ENCODE data around the gene KRTAP22-2.

The KRTAP22-2 gene

GRCh38 chr21:30590297-30590696, at the start of gene KRTAP22-2:
TSS of gene KRTAP22-2 (minus strand) at chr21:30590397.
- Mint-ChIP-seq H3K27ac (no peak within 1 kb of the TSS), H3K4me1 (no peaks in the 10 kb centered on the region), H3K36me3 (ENCODE audit: low read depth) (no peaks in the 10 kb centered on the region)

GRCh38 chr21:30638686-30639085, 48.5 kb upstream of the KRTAP22-2 start:
- H3K9me3 Mint-ChIP-seq = peaks cover 23% of the 10 kb centered on the region
- H3K4me3 Mint-ChIP-seq = no peak overlapping the region
- peaks cover 8% of the 10 kb centered on the region for H3K27me3 Mint-ChIP-seq (ENCODE audit: low read depth, poor library complexity)
- H3K36me3 Mint-ChIP-seq (ENCODE audit: low read depth) = no peaks in the 10 kb centered on the region
- TF ChIP-seq, protein P1, sequence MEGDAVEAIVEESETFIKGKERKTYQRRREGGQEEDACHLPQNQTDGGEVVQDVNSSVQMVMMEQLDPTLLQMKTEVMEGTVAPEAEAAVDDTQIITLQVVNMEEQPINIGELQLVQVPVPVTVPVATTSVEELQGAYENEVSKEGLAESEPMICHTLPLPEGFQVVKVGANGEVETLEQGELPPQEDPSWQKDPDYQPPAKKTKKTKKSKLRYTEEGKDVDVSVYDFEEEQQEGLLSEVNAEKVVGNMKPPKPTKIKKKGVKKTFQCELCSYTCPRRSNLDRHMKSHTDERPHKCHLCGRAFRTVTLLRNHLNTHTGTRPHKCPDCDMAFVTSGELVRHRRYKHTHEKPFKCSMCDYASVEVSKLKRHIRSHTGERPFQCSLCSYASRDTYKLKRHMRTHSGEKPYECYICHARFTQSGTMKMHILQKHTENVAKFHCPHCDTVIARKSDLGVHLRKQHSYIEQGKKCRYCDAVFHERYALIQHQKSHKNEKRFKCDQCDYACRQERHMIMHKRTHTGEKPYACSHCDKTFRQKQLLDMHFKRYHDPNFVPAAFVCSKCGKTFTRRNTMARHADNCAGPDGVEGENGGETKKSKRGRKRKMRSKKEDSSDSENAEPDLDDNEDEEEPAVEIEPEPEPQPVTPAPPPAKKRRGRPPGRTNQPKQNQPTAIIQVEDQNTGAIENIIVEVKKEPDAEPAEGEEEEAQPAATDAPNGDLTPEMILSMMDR (IDR thresholded peaks at IDR 0.05) = no peak
- no peak for DNase-seq
- H3K27ac Mint-ChIP-seq = no peak overlapping the region
- no peaks in the 10 kb centered on the region for H3K4me1 Mint-ChIP-seq

More at GRCh38 chr21:30590297-30590696, at the start of gene KRTAP22-2:
- peaks cover 3% of the 10 kb centered on the region for H3K27me3 Mint-ChIP-seq (ENCODE audit: low read depth, poor library complexity)
- no peak within 1 kb of the TSS for H3K4me3 Mint-ChIP-seq
- TF ChIP-seq, protein P1 (IDR thresholded peaks at IDR 0.05) = no peak
- no peaks in the 10 kb centered on the region for H3K9me3 Mint-ChIP-seq
- no peak for DNase-seq

GRCh38 chr21:30634906-30635305, 44.7 kb upstream of the KRTAP22-2 start, which contains the start of gene KRTAP20-2:
TSS of gene KRTAP20-2 (plus strand) at chr21:30635206. CDS start at chr21:30635264, 58 bp downstream.
- DNase-seq = no peak
- H3K4me1 Mint-ChIP-seq = no peaks in the 10 kb centered on the region
- no peak within 1 kb of the TSS for H3K27ac Mint-ChIP-seq
- H3K36me3 Mint-ChIP-seq (ENCODE audit: low read depth) = no peaks in the 10 kb centered on the region
- TF ChIP-seq, protein P1 (IDR thresholded peaks at IDR 0.05) = no peak
- H3K27me3 Mint-ChIP-seq (ENCODE audit: low read depth, poor library complexity) = peaks cover 8% of the 10 kb centered on the region
- H3K4me3 Mint-ChIP-seq = no peak within 1 kb of the TSS
- peaks cover 13% of the 10 kb centered on the region for H3K9me3 Mint-ChIP-seq

GRCh38 chr21:30629200-30629599, 39.0 kb upstream of the KRTAP22-2 start:
- Mint-ChIP-seq H3K36me3 (ENCODE audit: low read depth) (no peaks in the 10 kb centered on the region), H3K4me1 (no peaks in the 10 kb centered on the region), H3K27me3 (ENCODE audit: low read depth, poor library complexity) (no peaks in the 10 kb centered on the region), H3K27ac (no peak overlapping the region), H3K9me3 (peaks cover 34% of the 10 kb centered on the region), H3K4me3 (no peak overlapping the region)
- TF ChIP-seq, protein P1 (IDR thresholded peaks at IDR 0.05) = no peak
- no peak for DNase-seq

- TF ChIP-seq, protein P1 (IDR thresholded peaks at IDR 0.05) = no peak
- H3K4me3 Mint-ChIP-seq = no peak overlapping the region
- no peak overlapping the region for H3K27ac Mint-ChIP-seq
Measured at GRCh38 chr21:30628109-30628508, 37.9 kb upstream of the KRTAP22-2 start.

GRCh38 chr21:30625449-30626165, 35.4 kb upstream of the KRTAP22-2 start:
- DNase-seq = no peak
- TF ChIP-seq, protein P1 (IDR thresholded peaks at IDR 0.05) = no peak
- H3K27me3 Mint-ChIP-seq (ENCODE audit: low read depth, poor library complexity) = no peaks in the 10 kb centered on the region
- H3K27ac Mint-ChIP-seq = no peak overlapping the region
- H3K4me3 Mint-ChIP-seq = no peak overlapping the region
- no peaks in the 10 kb centered on the region for H3K4me1 Mint-ChIP-seq
- peaks cover 34% of the 10 kb centered on the region for H3K9me3 Mint-ChIP-seq
- H3K36me3 Mint-ChIP-seq (ENCODE audit: low read depth) = no peaks in the 10 kb centered on the region

More at GRCh38 chr21:30628109-30628508, 37.9 kb upstream of the KRTAP22-2 start:
- no peak for DNase-seq
- Mint-ChIP-seq H3K4me1 (no peaks in the 10 kb centered on the region), H3K27me3 (ENCODE audit: low read depth, poor library complexity) (no peaks in the 10 kb centered on the region), H3K9me3 (peaks cover 42% of the 10 kb centered on the region), H3K36me3 (ENCODE audit: low read depth) (no peaks in the 10 kb centered on the region)

All from nephron progenitor cell (in vitro differentiated cells).